Measurements from ENCODE around the gene RPS8. TPM values are rescaled to one million over a fixed set of nuclear protein-coding genes. Genes with fewer than 3 reads are reported as not detected.
A peak's percentile ranks its signal among the peaks of the same experiment; 100 is the strongest.

RPS8 gene
- total and polyA plus RNA-seq, 5 donors from 2014 or later, result 805 to 1,739 (median 1,169) TPM

- H3K36me3 Mint-ChIP-seq, result peaks cover 38% of the 10 kb centered on the region
- peak overlapping the region; percentile 89 for H3K27ac ChIP-seq (ENCODE audit: insufficient read depth, low read length, poor library complexity, severe bottlenecking)
- H3K27me3 ChIP-seq (ENCODE audit: control insufficient read depth, insufficient read depth, low read length), result no peaks in the 10 kb centered on the region
- no peaks in the 10 kb centered on the region for H3K9me3 Mint-ChIP-seq
- peak overlapping the region; percentile 76 for H3K4me3 ChIP-seq (ENCODE audit: low read depth, low read length)
- H3K36me3 ChIP-seq (ENCODE audit: control insufficient read depth, insufficient read depth, low read length), result peaks cover 37% of the 10 kb centered on the region
- no peaks in the 10 kb centered on the region for H3K9me3 ChIP-seq (ENCODE audit: control insufficient read depth in 2 of 2, low read length in 2 of 2)
- peaks cover 6 to 47% (median 27%) of the 10 kb centered on the region in 4 donors for H3K4me1 Mint-ChIP-seq
- peak overlapping the region; percentile 88 to 96 (median 94) for H3K4me3 Mint-ChIP-seq
- DNase-seq (peak in 1 of 3 donors; percentile 41), ATAC-seq (ENCODE audit: low read depth in 2 of 2) (peak; percentile 13 to 22)
- peak overlapping the region; percentile 91 to 99 (median 98) for H3K27ac Mint-ChIP-seq
- peaks cover 30% of the 10 kb centered on the region for H3K4me1 ChIP-seq (ENCODE audit: control insufficient read depth, insufficient read depth, low read length, poor library complexity, severe bottlenecking)
- no peaks in the 10 kb centered on the region for H3K27me3 Mint-ChIP-seq
These were observed 790 bp downstream of the RPS8 start for GRCh38 chr1:44775930-44776729.

DNA sequence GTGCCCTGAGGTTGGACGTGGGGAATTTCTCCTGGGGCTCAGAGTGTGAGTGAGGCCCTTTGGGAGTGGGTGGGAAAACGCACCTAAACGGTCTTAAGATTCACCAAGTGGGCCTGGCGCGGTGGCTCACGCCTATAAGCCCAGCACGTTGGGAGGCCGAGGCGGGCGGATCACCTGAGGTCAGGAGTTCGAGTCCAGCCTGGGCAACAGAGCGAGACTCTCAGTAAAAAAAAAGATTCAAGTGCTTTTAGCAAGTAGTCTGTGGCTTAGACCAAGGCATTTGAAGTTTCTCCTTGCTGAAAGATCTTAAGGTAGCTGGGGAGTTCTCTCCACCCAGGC is 1.4 kb downstream of the RPS8 start:
- peaks cover 43% of the 10 kb centered on the region for H3K36me3 Mint-ChIP-seq
- H3K27ac ChIP-seq (ENCODE audit: insufficient read depth, low read length, poor library complexity, severe bottlenecking), result peak overlapping the region; percentile 89
- no peak for DNase-seq
- H3K4me1 ChIP-seq (ENCODE audit: control insufficient read depth, insufficient read depth, low read length, poor library complexity, severe bottlenecking), result peaks cover 30% of the 10 kb centered on the region
- peaks cover 43% of the 10 kb centered on the region for H3K36me3 ChIP-seq (ENCODE audit: control insufficient read depth, insufficient read depth, low read length)
- no peaks in the 10 kb centered on the region for H3K9me3 ChIP-seq (ENCODE audit: control insufficient read depth in 2 of 2, low read length in 2 of 2)
- no peaks in the 10 kb centered on the region for H3K9me3 Mint-ChIP-seq
- peak overlapping the region; percentile 88 to 96 (median 94) for H3K4me3 Mint-ChIP-seq
- peak overlapping the region; percentile 91 to 99 (median 98) for H3K27ac Mint-ChIP-seq
- H3K27me3 Mint-ChIP-seq, result no peaks in the 10 kb centered on the region
- H3K27me3 ChIP-seq (ENCODE audit: control insufficient read depth, insufficient read depth, low read length), result no peaks in the 10 kb centered on the region
- ATAC-seq (ENCODE audit: low read depth in 2 of 2), result no peak
- H3K4me3 ChIP-seq (ENCODE audit: low read depth, low read length), result peak overlapping the region; percentile 76
- H3K4me1 Mint-ChIP-seq, result peaks cover 6 to 48% (median 28%) of the 10 kb centered on the region in 4 donors

DNA sequence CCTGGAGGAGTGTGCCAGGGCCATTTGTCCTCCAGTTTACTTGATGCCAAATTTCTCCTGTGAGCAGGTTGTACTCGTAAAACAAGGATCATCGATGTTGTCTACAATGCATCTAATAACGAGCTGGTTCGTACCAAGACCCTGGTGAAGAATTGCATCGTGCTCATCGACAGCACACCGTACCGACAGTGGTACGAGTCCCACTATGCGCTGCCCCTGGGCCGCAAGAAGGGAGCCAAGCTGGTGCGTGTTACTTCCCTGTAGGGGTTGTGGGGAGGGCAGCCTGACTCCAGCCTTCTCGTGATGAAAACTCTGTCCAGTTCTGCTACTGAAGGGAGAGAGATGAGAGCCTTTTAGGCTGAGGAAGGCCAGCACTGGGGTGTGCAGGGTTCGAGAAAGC is 2.2 kb downstream of the RPS8 start:
- peaks cover 43% of the 10 kb centered on the region for H3K36me3 ChIP-seq (ENCODE audit: control insufficient read depth, insufficient read depth, low read length)
- no peaks in the 10 kb centered on the region for H3K27me3 ChIP-seq (ENCODE audit: control insufficient read depth, insufficient read depth, low read length)
- no peaks in the 10 kb centered on the region for H3K9me3 ChIP-seq (ENCODE audit: control insufficient read depth in 2 of 2, low read length in 2 of 2)
- ATAC-seq (ENCODE audit: low read depth in 2 of 2) (no peak), DNase-seq (no peak)
- Mint-ChIP-seq H3K9me3 (no peaks in the 10 kb centered on the region), H3K27me3 (no peaks in the 10 kb centered on the region), H3K4me3 (peak overlapping the region; percentile 88 to 96 (median 92)), H3K27ac (peak overlapping the region; percentile 86 to 99 (median 91)), H3K4me1 (peaks cover 5 to 48% (median 28%) of the 10 kb centered on the region in 4 donors), H3K36me3 (peaks cover 44% of the 10 kb centered on the region)
- peak overlapping the region; percentile 89 for H3K27ac ChIP-seq (ENCODE audit: insufficient read depth, low read length, poor library complexity, severe bottlenecking)
- H3K4me3 ChIP-seq (ENCODE audit: low read depth, low read length), result no peak overlapping the region
- H3K4me1 ChIP-seq (ENCODE audit: control insufficient read depth, insufficient read depth, low read length, poor library complexity, severe bottlenecking), result peaks cover 30% of the 10 kb centered on the region

DNA sequence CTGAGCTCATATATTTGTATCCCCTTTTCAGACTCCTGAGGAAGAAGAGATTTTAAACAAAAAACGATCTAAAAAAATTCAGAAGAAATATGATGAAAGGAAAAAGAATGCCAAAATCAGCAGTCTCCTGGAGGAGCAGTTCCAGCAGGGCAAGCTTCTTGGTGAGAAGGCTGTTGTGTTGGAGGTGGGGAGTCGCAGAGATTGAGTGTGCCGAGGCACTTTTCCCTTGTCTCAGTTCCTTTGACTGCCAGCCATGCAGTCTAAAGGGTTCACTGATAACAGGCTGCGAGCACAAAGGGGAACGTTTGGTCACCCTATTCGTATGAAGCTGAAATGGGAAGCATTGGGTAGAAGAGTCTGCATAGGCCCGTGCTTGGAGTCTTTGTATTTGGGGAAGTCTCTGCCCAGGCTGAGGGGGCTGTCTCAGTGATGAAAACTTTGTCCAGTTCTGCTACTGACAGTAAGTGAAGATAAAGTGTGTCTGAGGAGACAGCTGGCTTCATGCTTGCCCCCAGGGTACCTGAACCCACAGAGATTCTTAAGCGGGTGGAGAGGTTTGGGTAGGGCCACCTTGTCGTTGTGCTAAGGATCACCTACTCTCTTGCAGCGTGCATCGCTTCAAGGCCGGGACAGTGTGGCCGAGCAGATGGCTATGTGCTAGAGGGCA is 2.8 kb downstream of the RPS8 start:
- ATAC-seq (ENCODE audit: low read depth in 2 of 2), result no peak
- Mint-ChIP-seq H3K27me3 (no peaks in the 10 kb centered on the region), H3K9me3 (no peaks in the 10 kb centered on the region), H3K27ac (peak overlapping the region; percentile 86 to 99 (median 91)), H3K36me3 (peaks cover 44% of the 10 kb centered on the region), H3K4me3 (peak overlapping the region; percentile 23 to 91 (median 56)), H3K4me1 (peaks cover 0 to 50% (median 29%) of the 10 kb centered on the region in 4 donors)
- no peak overlapping the region for H3K4me3 ChIP-seq (ENCODE audit: low read depth, low read length)
- no peaks in the 10 kb centered on the region for H3K27me3 ChIP-seq (ENCODE audit: control insufficient read depth, insufficient read depth, low read length)
- no peak for DNase-seq
- peaks cover 43% of the 10 kb centered on the region for H3K36me3 ChIP-seq (ENCODE audit: control insufficient read depth, insufficient read depth, low read length)
- H3K27ac ChIP-seq (ENCODE audit: insufficient read depth, low read length, poor library complexity, severe bottlenecking), result peak overlapping the region; percentile 89
- H3K9me3 ChIP-seq (ENCODE audit: control insufficient read depth in 2 of 2, low read length in 2 of 2), result no peaks in the 10 kb centered on the region
- H3K4me1 ChIP-seq (ENCODE audit: control insufficient read depth, insufficient read depth, low read length, poor library complexity, severe bottlenecking), result peaks cover 30% of the 10 kb centered on the region

GRCh38 chr1:44778705-44779576 is 3.6 kb downstream of the RPS8 start:
- Mint-ChIP-seq H3K4me3 (peak overlapping the region in 2 of 4 donors; percentile 1 to 88), H3K4me1 (peaks cover 0 to 57% (median 37%) of the 10 kb centered on the region in 4 donors), H3K9me3 (no peaks in the 10 kb centered on the region), H3K36me3 (peaks cover 44% of the 10 kb centered on the region), H3K27me3 (no peaks in the 10 kb centered on the region), H3K27ac (peak overlapping the region in 2 of 3 donors; percentile 21 to 91)
- Histone ChIP-seq H3K27me3 (ENCODE audit: control insufficient read depth, insufficient read depth, low read length) (no peaks in the 10 kb centered on the region), H3K27ac (ENCODE audit: insufficient read depth, low read length, poor library complexity, severe bottlenecking) (peak overlapping the region; percentile 89), H3K4me3 (ENCODE audit: low read depth, low read length) (no peak overlapping the region), H3K36me3 (ENCODE audit: control insufficient read depth, insufficient read depth, low read length) (peaks cover 43% of the 10 kb centered on the region), H3K9me3 (ENCODE audit: control insufficient read depth in 2 of 2, low read length in 2 of 2) (no peaks in the 10 kb centered on the region), H3K4me1 (ENCODE audit: control insufficient read depth, insufficient read depth, low read length, poor library complexity, severe bottlenecking) (peaks cover 37% of the 10 kb centered on the region)
- no peak for ATAC-seq (ENCODE audit: low read depth in 2 of 2)
- DNase-seq, result no peak

DNA sequence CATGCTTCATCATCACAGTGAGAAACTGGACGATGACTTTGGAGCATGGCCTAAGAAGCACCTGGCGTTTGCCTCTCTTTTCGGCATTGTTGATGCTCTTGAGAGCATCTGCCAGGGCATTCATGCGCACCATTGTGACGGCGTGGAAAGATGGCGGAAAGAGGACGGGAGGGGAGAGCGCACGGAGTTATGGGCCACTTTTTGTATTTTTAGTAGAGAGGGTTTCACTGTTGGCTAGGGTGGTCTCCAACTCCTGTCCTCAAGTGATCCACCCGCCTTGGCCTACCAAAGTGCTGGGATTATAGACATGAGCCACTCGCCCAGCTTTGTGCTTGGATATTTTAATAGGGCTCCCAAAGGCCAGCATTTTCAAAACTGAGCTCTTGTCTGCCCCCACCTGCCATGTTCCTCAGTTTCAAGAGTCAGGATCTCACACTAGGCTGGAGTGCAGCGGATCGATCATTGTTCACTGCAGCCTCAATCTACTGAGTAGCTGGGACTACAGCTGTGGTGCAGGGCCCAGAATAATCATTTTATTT is 5.3 kb downstream of the RPS8 start:
- Mint-ChIP-seq H3K4me3 (peak overlapping the region in 1 of 4 donors; percentile 64), H3K9me3 (no peaks in the 10 kb centered on the region), H3K4me1 (peaks cover 4 to 59% (median 42%) of the 10 kb centered on the region in 4 donors), H3K27me3 (no peaks in the 10 kb centered on the region), H3K27ac (peak overlapping the region in 1 of 3 donors; percentile 32), H3K36me3 (peaks cover 44% of the 10 kb centered on the region)
- no peak overlapping the region for H3K4me3 ChIP-seq (ENCODE audit: low read depth, low read length)
- no peak overlapping the region for H3K27ac ChIP-seq (ENCODE audit: insufficient read depth, low read length, poor library complexity, severe bottlenecking)
- no peak for ATAC-seq (ENCODE audit: low read depth in 2 of 2)
- H3K9me3 ChIP-seq (ENCODE audit: control insufficient read depth in 2 of 2, low read length in 2 of 2), result no peaks in the 10 kb centered on the region
- H3K4me1 ChIP-seq (ENCODE audit: control insufficient read depth, insufficient read depth, low read length, poor library complexity, severe bottlenecking), result peaks cover 46% of the 10 kb centered on the region
- DNase-seq, result no peak
- H3K27me3 ChIP-seq (ENCODE audit: control insufficient read depth, insufficient read depth, low read length), result no peaks in the 10 kb centered on the region
- peaks cover 43% of the 10 kb centered on the region for H3K36me3 ChIP-seq (ENCODE audit: control insufficient read depth, insufficient read depth, low read length)

- peaks cover 23% of the 10 kb centered on the region for H3K36me3 ChIP-seq (ENCODE audit: control insufficient read depth, insufficient read depth, low read length)
- no peak for DNase-seq
- H3K4me1 ChIP-seq (ENCODE audit: control insufficient read depth, insufficient read depth, low read length, poor library complexity, severe bottlenecking), result peaks cover 34% of the 10 kb centered on the region
- H3K9me3 ChIP-seq (ENCODE audit: control insufficient read depth in 2 of 2, low read length in 2 of 2), result no peaks in the 10 kb centered on the region
- H3K27ac ChIP-seq (ENCODE audit: insufficient read depth, low read length, poor library complexity, severe bottlenecking), result peak overlapping the region; percentile 36
- Mint-ChIP-seq H3K9me3 (no peaks in the 10 kb centered on the region), H3K4me1 (peaks cover 4 to 38% (median 27%) of the 10 kb centered on the region in 4 donors), H3K4me3 (peak overlapping the region; percentile 47 to 80 (median 74)), H3K27me3 (no peaks in the 10 kb centered on the region), H3K27ac (peak overlapping the region; percentile 56 to 88 (median 83)), H3K36me3 (peaks cover 24% of the 10 kb centered on the region)
- no peaks in the 10 kb centered on the region for H3K27me3 ChIP-seq (ENCODE audit: control insufficient read depth, insufficient read depth, low read length)
- ATAC-seq (ENCODE audit: low read depth in 2 of 2), result no peak
- peak overlapping the region; percentile 57 for H3K4me3 ChIP-seq (ENCODE audit: low read depth, low read length)
These were observed 8.4 kb downstream of the RPS8 start for GRCh38 chr1:44783697-44784093.

Data from CD4-positive, CD25-positive, alpha-beta regulatory T cell (primary cell).